Hepatocyte (in vitro differentiated cells): Measurements from ENCODE around the gene HIRA. TPM values are rescaled to one million over a fixed set of nuclear protein-coding genes. Genes with fewer than 3 reads are reported as not detected.

Experiments used
- DNase-seq: peaks from one replicate; pipeline ENCODE4 v3.0.0-alpha.2; 2016; ENCODE audit warnings: low spot score
- H2AFZ ChIP-seq: fragments of 200-600 bp; sonication (generic); 2 replicates; pipeline ENCODE4 v1.6.0; 2016; ENCODE audit warnings: antibody characterized with exemption, mild to moderate bottlenecking
- H3K27ac ChIP-seq: fragments of 200-600 bp; sonication (generic); 2 replicates; pipeline ENCODE4 v1.5.1; 2016; ENCODE audit warnings: mild to moderate bottlenecking
- H3K27me3 ChIP-seq: fragments of 200-600 bp; sonication (generic); 2 replicates; pipeline ENCODE4 v1.6.1; 2016
- H3K36me3 ChIP-seq: fragments of 200-600 bp; sonication (generic); replicated peaks from 2 replicates; pipeline ENCODE4 v1.5.1; 2016; ENCODE audit warnings: low read depth; ENCODE audit not compliant: insufficient read depth
- H3K4me1 ChIP-seq: fragments of 200-600 bp; sonication (generic); 2 replicates; pipeline ENCODE4 v1.5.1; 2016; ENCODE audit warnings: mild to moderate bottlenecking, moderate library complexity; ENCODE audit not compliant: insufficient read depth
- H3K4me2 ChIP-seq: fragments of 200-600 bp; sonication (generic); 2 replicates; pipeline ENCODE4 v1.6.0; 2016
- H3K4me3 ChIP-seq: fragments of 200-600 bp; sonication (generic); 2 replicates; pipeline ENCODE4 v1.5.1; 2016; ENCODE audit warnings: mild to moderate bottlenecking
- H3K79me2 ChIP-seq: fragments of 200-600 bp; sonication (generic); 2 replicates; pipeline ENCODE4 v1.6.0; 2017; ENCODE audit warnings: mild to moderate bottlenecking
- H3K9me2 ChIP-seq: fragments of 200-600 bp; sonication (generic); replicated peaks from 2 replicates; pipeline ENCODE4 v1.6.0; 2017; ENCODE audit warnings: mild to moderate bottlenecking; ENCODE audit not compliant: insufficient read depth
- H3K9me3 ChIP-seq: fragments of 200-600 bp; sonication (generic); 2 replicates; pipeline ENCODE4 v1.5.1; 2016; ENCODE audit warnings: low read depth, mild to moderate bottlenecking
- H4K20me1 ChIP-seq: fragments of 200-600 bp; sonication (generic); 2 replicates; pipeline ENCODE4 v1.6.0; 2016; ENCODE audit warnings: mild to moderate bottlenecking; ENCODE audit not compliant: insufficient read depth, poor library complexity, severe bottlenecking
- CTCF ChIP-seq: fragments of 200-600 bp; sonication (generic); IDR thresholded peaks from 2 replicates; pipeline ENCODE4 v1.5.1; 2016; ENCODE audit warnings: antibody characterized with exemption, mild to moderate bottlenecking; ENCODE audit not compliant: poor library complexity
- EZH2 ChIP-seq: fragments of 200-600 bp; sonication (generic); IDR thresholded peaks from 2 replicates; pipeline ENCODE4 v1.6.1; 2016; ENCODE audit warnings: antibody characterized with exemption, mild to moderate bottlenecking, borderline replicate concordance
- EZH2phosphoT487 ChIP-seq: fragments of 200-600 bp; sonication (generic); IDR thresholded peaks from one replicate; pipeline ENCODE4 v1.6.1; 2018; ENCODE audit warnings: antibody characterized with exemption, mild to moderate bottlenecking, low read depth, moderate library complexity; ENCODE audit not compliant: unreplicated experiment, severe bottlenecking
- WGBS: methylation state at CpG from one replicate; pipeline ENCODE4 v1.1.6; 2016; ENCODE audit warnings: low lambda C conversion rate; ENCODE audit errors: missing lambda C conversion rate; 5-methylcytosine and 5-hydroxymethylcytosine counted together
- polyA plus RNA-seq: library from polyadenylated mRNA; unstranded; fragments of >200 nt; fragmentation: Nextera tagmentation; extraction: Ambion mirVana; gene quantifications from 2 replicates; pipeline ENCODE4 v1.2.1, GENCODE V29; 2016
- total RNA-seq: library from RNA; depleted of rRNA; stranded (reverse); fragments of >200 nt; gene quantifications from 2 replicates; pipeline ENCODE4 v1.2.3, GENCODE V29; 2014

The HIRA gene
- total and polyA plus RNA-seq, 2 experiments from 2014 or later, result 23.5 to 30.6 TPM

- H3K4me1 ChIP-seq, result no peaks in the 10 kb centered on the region
- no peak overlapping the region for H3K4me2 ChIP-seq
- no peaks in the 10 kb centered on the region for H3K79me2 ChIP-seq
- no peaks in the 10 kb centered on the region for H4K20me1 ChIP-seq
- no peaks in the 10 kb centered on the region for H3K9me2 ChIP-seq
- H3K27me3 ChIP-seq, result no peaks in the 10 kb centered on the region
- H2AFZ ChIP-seq, result no peak overlapping the region
- TF ChIP-seq EZH2 (no peak), EZH2phosphoT487 (no peak), CTCF (no peak)
- WGBS, result 90% methylated on average over 9 of the region's 9 CpGs
- no peak overlapping the region for H3K27ac ChIP-seq
- no peak for DNase-seq
- no peak overlapping the region for H3K4me3 ChIP-seq
- no peaks in the 10 kb centered on the region for H3K36me3 ChIP-seq
- H3K9me3 ChIP-seq, result no peaks in the 10 kb centered on the region
Observed at GRCh38 chr22:19383292-19383691, 48.2 kb downstream of the HIRA start.

GRCh38 chr22:19382240-19382639 lies 49.3 kb downstream of the HIRA start:
- Histone ChIP-seq H3K4me1 (no peaks in the 10 kb centered on the region), H2AFZ (no peak overlapping the region), H3K4me2 (no peak overlapping the region), H3K9me2 (no peaks in the 10 kb centered on the region), H3K27me3 (no peaks in the 10 kb centered on the region), H4K20me1 (no peaks in the 10 kb centered on the region), H3K79me2 (no peaks in the 10 kb centered on the region), H3K9me3 (no peaks in the 10 kb centered on the region), H3K36me3 (no peaks in the 10 kb centered on the region), H3K27ac (no peak overlapping the region), H3K4me3 (no peak overlapping the region)
- no peak for DNase-seq
- 96% methylated on average over 5 of the region's 5 CpGs for WGBS
- TF ChIP-seq EZH2, result no peak
- no peak for TF ChIP-seq EZH2phosphoT487
- no peak for TF ChIP-seq CTCF

GRCh38 chr22:19378344-19378674 lies 53.2 kb downstream of the HIRA start:
- Histone ChIP-seq H3K36me3 (no peaks in the 10 kb centered on the region), H3K4me3 (no peak overlapping the region), H2AFZ (no peak overlapping the region), H3K27me3 (no peaks in the 10 kb centered on the region), H3K9me3 (no peaks in the 10 kb centered on the region), H4K20me1 (no peaks in the 10 kb centered on the region), H3K79me2 (no peaks in the 10 kb centered on the region), H3K4me1 (no peaks in the 10 kb centered on the region), H3K27ac (no peak overlapping the region), H3K9me2 (no peaks in the 10 kb centered on the region), H3K4me2 (no peak overlapping the region)
- TF ChIP-seq CTCF (no peak), EZH2phosphoT487 (no peak), EZH2 (no peak)
- no peak for DNase-seq

- no peak for TF ChIP-seq EZH2phosphoT487
- TF ChIP-seq CTCF, result no peak
- TF ChIP-seq EZH2, result no peak
- no peaks in the 10 kb centered on the region for H3K4me1 ChIP-seq
- no peak overlapping the region for H2AFZ ChIP-seq
- H3K27ac ChIP-seq, result no peak overlapping the region
- WGBS, result 97% methylated on average over 10 of the region's 10 CpGs
- no peak for DNase-seq
- no peak overlapping the region for H3K4me3 ChIP-seq
- no peaks in the 10 kb centered on the region for H3K9me3 ChIP-seq
- no peak overlapping the region for H3K4me2 ChIP-seq
- no peaks in the 10 kb centered on the region for H3K27me3 ChIP-seq
- H3K36me3 ChIP-seq, result no peaks in the 10 kb centered on the region
- no peaks in the 10 kb centered on the region for H3K79me2 ChIP-seq
- no peaks in the 10 kb centered on the region for H3K9me2 ChIP-seq
- no peaks in the 10 kb centered on the region for H4K20me1 ChIP-seq
Observed at GRCh38 chr22:19377565-19378343, 53.8 kb downstream of the HIRA start.
